Right renal cortex interstitium (tissue), 3 donors: ENCODE results near the gene LACC1. TPM values are rescaled to one million over a fixed set of nuclear protein-coding genes. Genes with fewer than 3 reads are reported as not detected.

Experiments used
- DNase-seq, 3 donors: peaks; one replicate each; pipeline ENCODE4 v3.0.0-alpha.2; 2013; ENCODE audit warnings: low read depth in 3 of 3, low spot score in 2 of 3
- polyA plus RNA-seq, 3 donors: library from polyadenylated mRNA; unstranded; fragments of 120-200 nt; gene quantifications; one replicate each; pipeline ENCODE4 v1.2.1, GENCODE V29; 2013; ENCODE audit not compliant: insufficient read length in 3 of 3

Gene LACC1
- 1 to 10 TPM; 4.0 to 4.6 (median 4.1) TPM for polyA plus RNA-seq

GRCh38 chr13:43879755-43880181 lies at the start of gene LACC1:
Gene LACC1 (plus strand): TSS chr13:43879904. CDS start chr13:43880986, 1,082 bp downstream.
- DNase-seq = peak in 1 of 3 donors; percentile 16

- DNase-seq = no peak
Observed at GRCh38 chr13:43830497-43830881, 49.2 kb upstream of the LACC1 start.

- no peak for DNase-seq
Observed at GRCh38 chr13:43831088-43831487, 48.6 kb upstream of the LACC1 start.

GRCh38 chr13:43835701-43836100 lies 44.0 kb upstream of the LACC1 start:
- DNase-seq = no peak

- DNase-seq = no peak
Observed at GRCh38 chr13:43838909-43839308, 40.8 kb upstream of the LACC1 start.

GRCh38 chr13:43846496-43847158 lies 33.1 kb upstream of the LACC1 start:
- DNase-seq = no peak

GRCh38 chr13:43848001-43848649 lies 31.6 kb upstream of the LACC1 start:
- DNase-seq = no peak

GRCh38 chr13:43850873-43851272 lies 28.8 kb upstream of the LACC1 start:
- no peak for DNase-seq

GRCh38 chr13:43852923-43853404 lies 26.7 kb upstream of the LACC1 start:
- DNase-seq = no peak

GRCh38 chr13:43861863-43862262 lies 17.8 kb upstream of the LACC1 start:
- DNase-seq = no peak

GRCh38 chr13:43864921-43865320 lies 14.8 kb upstream of the LACC1 start:
- DNase-seq = no peak

- DNase-seq = no peak
Observed at GRCh38 chr13:43865892-43866291, 13.8 kb upstream of the LACC1 start.

GRCh38 chr13:43872181-43872580 lies 7.5 kb upstream of the LACC1 start:
- no peak for DNase-seq

- no peak for DNase-seq
Observed at GRCh38 chr13:43874504-43875092, 5.1 kb upstream of the LACC1 start.

GRCh38 chr13:43876366-43876765 lies 3.3 kb upstream of the LACC1 start:
- no peak for DNase-seq

GRCh38 chr13:43877326-43877725 lies 2.4 kb upstream of the LACC1 start:
- DNase-seq = no peak

- DNase-seq = no peak
Observed at GRCh38 chr13:43877766-43878165, 1.9 kb upstream of the LACC1 start.

- peak in 2 of 3 donors; percentile 52 to 54 for DNase-seq
Observed at GRCh38 chr13:43878892-43879754, 581 bp upstream of the LACC1 start, which contains the start of gene CCDC122. Gene CCDC122 (minus strand): TSS chr13:43879740. CDS start chr13:43869376, 10,364 bp downstream.

GRCh38 chr13:43880214-43880855 lies 631 bp downstream of the LACC1 start:
- no peak for DNase-seq

GRCh38 chr13:43880926-43881325 lies 1.2 kb downstream of the LACC1 start:
- DNase-seq = no peak
